Left lobe of liver (tissue), 2 donors: ENCODE results near the gene CENPC. TPM values are rescaled to one million over a fixed set of nuclear protein-coding genes. Genes with fewer than 3 reads are reported as not detected.
A peak's percentile ranks its signal among the peaks of the same experiment; 100 is the strongest.
"Not testable (repeated sequence)": the region's sequence is repeated elsewhere in the genome, so short reads cannot be mapped to it uniquely, and the experiment has no call there.

Experiments
- ATAC-seq: fragments of 200-7000 bp; cut with Tn5 transposase; one replicate; pipeline ENCODE4 v1.9.1; 2020; ENCODE audit warnings: mild to moderate bottlenecking, moderate library complexity
- DNase-seq: peaks from one replicate; pipeline ENCODE4 v3.0.0-alpha.2; 2020; ENCODE audit warnings: low spot score
- total RNA-seq: library from RNA; stranded (reverse); gene quantifications from one replicate; pipeline ENCODE4 v1.2.1, GENCODE V29; 2021
- donor health status: DM: no; HTN: no; CAD: no; lungs with moderate emphysema.
- donor health status: DM: no; HTN: yes; CAD: no.

The CENPC gene
- total RNA-seq, 1 donor from 2014 or later, result 7.3 TPM

- DNase-seq (no peak), ATAC-seq (no peak)
Measured at GRCh38 chr4:67554096-67554495, 8.8 kb upstream of the CENPC start.

GRCh38 chr4:67552146-67552792, 7.0 kb upstream of the CENPC start:
- ATAC-seq, DNase-seq: not testable (repeated sequence)

- no peak for DNase-seq
- no peak for ATAC-seq
Measured at GRCh38 chr4:67550857-67551256, 5.6 kb upstream of the CENPC start.

- ATAC-seq (no peak), DNase-seq (no peak)
Measured at GRCh38 chr4:67550451-67550850, 5.1 kb upstream of the CENPC start.

- no peak for ATAC-seq
- no peak for DNase-seq
Measured at GRCh38 chr4:67549123-67549522, 3.8 kb upstream of the CENPC start.

- DNase-seq, result no peak
- ATAC-seq, result no peak
Measured at GRCh38 chr4:67546971-67547370, 1.7 kb upstream of the CENPC start.

GRCh38 chr4:67546004-67546356, 677 bp upstream of the CENPC start:
- DNase-seq, result no peak

GRCh38 chr4:67542076-67542475, 3.2 kb downstream of the CENPC start:
- ATAC-seq, result peak; percentile 8
- DNase-seq, result no peak

More at GRCh38 chr4:67546004-67546356, 677 bp upstream of the CENPC start:
- ATAC-seq, result no peak

- DNase-seq (no peak), ATAC-seq (no peak)
Measured at GRCh38 chr4:67539830-67540229, 5.5 kb downstream of the CENPC start.

GRCh38 chr4:67535280-67535840, 9.9 kb downstream of the CENPC start:
- ATAC-seq (no peak), DNase-seq (no peak)

GRCh38 chr4:67533112-67533511, 12.2 kb downstream of the CENPC start:
- no peak for DNase-seq
- ATAC-seq, result no peak

- not testable (repeated sequence) for ATAC-seq
Measured at GRCh38 chr4:67532397-67532796, 12.9 kb downstream of the CENPC start.

GRCh38 chr4:67531379-67531962, 13.8 kb downstream of the CENPC start:
- no peak for ATAC-seq
- DNase-seq, result no peak

More at GRCh38 chr4:67532397-67532796, 12.9 kb downstream of the CENPC start:
- not testable (repeated sequence) for DNase-seq

- ATAC-seq, result not testable (repeated sequence)
Measured at GRCh38 chr4:67524140-67524539, 21.2 kb downstream of the CENPC start.

GRCh38 chr4:67522851-67523671, 22.2 kb downstream of the CENPC start:
- DNase-seq (no peak), ATAC-seq (peak; percentile 22)

More at GRCh38 chr4:67524140-67524539, 21.2 kb downstream of the CENPC start:
- not testable (repeated sequence) for DNase-seq

GRCh38 chr4:67522230-67522629, 23.1 kb downstream of the CENPC start:
- DNase-seq (no peak), ATAC-seq (no peak)

GRCh38 chr4:67521506-67521905, 23.8 kb downstream of the CENPC start:
- DNase-seq (no peak), ATAC-seq (no peak)

GRCh38 chr4:67520141-67520540, 25.2 kb downstream of the CENPC start:
- DNase-seq, result no peak
- ATAC-seq, result no peak

- ATAC-seq, result no peak
- no peak for DNase-seq
Measured at GRCh38 chr4:67512501-67512900, 32.8 kb downstream of the CENPC start.

- ATAC-seq, result no peak
- DNase-seq, result no peak
Measured at GRCh38 chr4:67500373-67500772, 44.9 kb downstream of the CENPC start.

GRCh38 chr4:67499799-67500198, 45.5 kb downstream of the CENPC start:
- no peak for ATAC-seq
- DNase-seq, result no peak
